NAMALWA (cell line): Measurements from ENCODE around the gene SRCIN1.

Experiments
- DNase-seq: peaks from one replicate; pipeline ENCODE4 v3.0.0-alpha.2; 2015; ENCODE audit warnings: low spot score

SRCIN1 gene

GRCh38 chr17:38563362-38564253, 42.1 kb downstream of the SRCIN1 start:
- DNase-seq, result no peak

DNA sequence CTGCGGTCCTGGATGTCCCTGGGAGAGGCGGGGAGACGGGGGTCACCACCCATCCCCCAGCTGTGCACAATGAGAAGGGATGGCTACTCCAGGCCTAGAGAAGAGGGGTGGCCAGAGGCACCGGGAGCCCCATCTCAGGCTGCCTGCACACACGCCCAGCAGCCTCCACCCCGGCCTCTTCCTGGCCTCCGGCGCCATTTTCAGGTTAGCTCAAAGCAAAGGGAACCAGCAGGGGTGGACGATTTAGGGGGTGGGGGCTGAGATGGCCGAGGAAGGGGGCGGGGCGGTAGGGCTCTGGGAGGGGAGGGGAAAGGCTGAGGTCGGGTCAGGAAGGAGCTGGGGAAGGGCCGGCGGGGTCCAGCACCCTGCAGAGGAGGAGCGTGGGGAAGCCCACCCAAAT, 42.8 kb downstream of the SRCIN1 start:
- no peak for DNase-seq

GRCh38 chr17:38562215-38562569, 43.6 kb downstream of the SRCIN1 start:
- DNase-seq, result no peak

DNA sequence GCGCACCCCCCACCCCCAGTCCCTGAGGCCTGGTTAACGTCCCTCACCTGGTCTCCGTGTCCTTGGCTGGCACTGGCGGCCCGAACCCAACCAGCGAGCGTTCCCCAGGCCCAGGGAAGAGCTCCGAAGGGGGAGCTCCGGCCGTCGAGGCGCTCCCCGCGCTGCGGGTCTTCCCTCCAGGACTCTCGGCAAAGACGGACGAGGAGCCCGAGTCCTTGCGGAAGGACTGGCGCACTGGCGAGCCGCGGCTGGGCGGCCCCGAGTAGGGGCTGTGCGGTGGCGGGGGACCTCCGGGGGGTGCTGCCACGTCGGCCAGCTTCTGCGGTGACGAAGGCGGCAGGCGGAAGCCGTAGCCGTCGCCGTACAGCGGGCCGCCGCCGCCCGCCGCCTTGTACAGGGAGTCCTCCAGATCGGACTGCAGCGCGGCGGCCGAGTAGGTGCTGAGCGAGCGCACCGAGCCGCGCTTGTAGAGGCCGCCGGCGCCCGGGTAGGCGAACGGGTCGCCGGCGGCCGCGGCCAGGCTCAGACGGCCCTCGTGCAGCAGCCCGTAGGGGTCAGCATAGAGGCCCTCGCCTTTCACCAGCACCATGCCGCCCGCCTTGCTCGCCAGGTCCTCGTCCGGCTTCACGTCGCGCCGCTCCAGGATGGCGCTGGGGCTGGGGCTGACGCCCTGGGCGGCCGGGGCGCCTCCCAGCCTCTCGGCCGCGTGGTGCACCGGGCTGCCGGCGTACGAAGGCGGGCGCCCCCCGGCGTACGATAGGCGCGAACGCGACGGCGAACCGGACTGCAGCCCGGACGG, 44.1 kb downstream of the SRCIN1 start:
- no peak for DNase-seq

DNA sequence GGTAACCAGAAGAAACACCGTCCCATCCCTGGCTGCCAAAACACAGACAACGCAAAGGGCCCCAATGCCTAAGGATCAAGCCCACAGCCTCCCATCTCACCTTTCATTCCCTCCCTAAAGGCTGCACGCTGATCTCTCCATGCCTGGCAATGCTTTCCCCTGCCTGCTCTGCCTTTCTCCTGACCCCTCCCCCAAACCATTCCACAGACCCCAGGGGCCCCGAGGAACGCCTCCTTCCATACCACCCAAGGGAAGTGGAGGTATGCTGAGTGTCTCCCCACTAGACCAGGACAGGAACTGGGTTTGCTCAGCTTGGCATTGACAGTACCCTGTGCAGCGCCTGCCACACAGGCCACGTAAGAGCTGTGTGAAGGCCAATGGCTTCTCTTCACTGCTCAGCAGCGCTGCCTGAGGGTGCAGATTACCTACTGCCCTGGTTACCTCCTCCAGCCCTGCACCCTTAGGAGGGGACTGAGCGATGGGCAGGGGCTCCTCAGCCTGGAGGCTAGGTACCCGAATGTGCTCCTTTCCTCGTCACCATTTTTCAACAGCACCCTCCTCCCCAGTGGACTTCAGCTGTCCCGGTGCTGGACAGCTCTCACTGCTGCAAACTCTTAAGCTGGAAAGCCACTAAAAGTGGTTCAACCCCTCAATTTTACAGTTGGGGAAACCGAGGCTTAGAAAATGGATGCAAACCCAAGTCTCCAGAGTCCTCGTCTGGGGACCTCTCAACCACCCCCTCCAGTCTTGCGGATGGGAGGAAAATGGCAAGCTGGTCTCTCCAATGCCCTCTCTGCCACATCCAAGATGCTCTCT, 45.0 kb downstream of the SRCIN1 start:
- peak; percentile 33 for DNase-seq

GRCh38 chr17:38559880-38560230, 45.9 kb downstream of the SRCIN1 start:
- DNase-seq, result no peak

DNA sequence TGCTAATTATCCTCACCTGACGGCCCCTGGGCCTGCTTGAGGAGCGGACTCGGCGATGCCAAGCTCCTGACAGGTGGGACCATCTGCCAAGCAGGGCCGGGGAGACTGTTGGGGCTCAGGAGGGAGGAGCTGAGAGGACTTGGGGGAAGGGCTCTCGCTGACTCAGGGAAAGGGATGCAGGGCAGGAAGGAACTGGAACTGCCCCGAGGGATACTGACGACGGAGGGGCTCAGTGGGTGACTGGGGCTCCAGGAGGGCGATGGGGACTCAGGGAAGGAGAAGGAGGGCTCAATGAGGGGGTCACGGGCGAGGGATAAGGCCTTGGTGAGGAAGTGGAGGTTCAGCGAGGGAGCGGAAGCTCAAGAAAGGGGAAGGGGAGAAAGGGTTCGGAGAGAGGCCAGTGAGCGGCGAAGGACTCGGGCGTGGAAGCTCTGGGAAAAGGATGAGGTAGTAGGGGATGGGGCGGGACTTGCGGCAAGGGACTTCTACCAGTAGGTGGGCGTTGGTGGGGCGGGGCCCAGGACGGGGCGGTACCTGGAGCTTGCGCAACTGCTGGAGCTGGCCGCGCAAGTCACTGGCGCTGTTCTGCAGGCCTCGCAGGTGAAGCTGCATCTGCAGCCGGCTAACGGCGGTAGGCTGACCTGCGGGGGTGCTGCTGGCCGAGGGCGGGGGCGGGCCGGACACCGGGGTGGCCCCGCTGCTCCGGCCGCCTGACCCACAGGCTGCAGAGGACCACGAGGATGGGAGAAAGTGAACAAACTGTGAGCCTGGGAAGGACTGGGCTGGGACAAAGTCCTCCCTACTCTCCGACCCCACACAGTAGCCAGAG, 46.5 kb downstream of the SRCIN1 start:
- peak; percentile 87 for DNase-seq

GRCh38 chr17:38558728-38559050, 47.1 kb downstream of the SRCIN1 start:
- no peak for DNase-seq

DNA sequence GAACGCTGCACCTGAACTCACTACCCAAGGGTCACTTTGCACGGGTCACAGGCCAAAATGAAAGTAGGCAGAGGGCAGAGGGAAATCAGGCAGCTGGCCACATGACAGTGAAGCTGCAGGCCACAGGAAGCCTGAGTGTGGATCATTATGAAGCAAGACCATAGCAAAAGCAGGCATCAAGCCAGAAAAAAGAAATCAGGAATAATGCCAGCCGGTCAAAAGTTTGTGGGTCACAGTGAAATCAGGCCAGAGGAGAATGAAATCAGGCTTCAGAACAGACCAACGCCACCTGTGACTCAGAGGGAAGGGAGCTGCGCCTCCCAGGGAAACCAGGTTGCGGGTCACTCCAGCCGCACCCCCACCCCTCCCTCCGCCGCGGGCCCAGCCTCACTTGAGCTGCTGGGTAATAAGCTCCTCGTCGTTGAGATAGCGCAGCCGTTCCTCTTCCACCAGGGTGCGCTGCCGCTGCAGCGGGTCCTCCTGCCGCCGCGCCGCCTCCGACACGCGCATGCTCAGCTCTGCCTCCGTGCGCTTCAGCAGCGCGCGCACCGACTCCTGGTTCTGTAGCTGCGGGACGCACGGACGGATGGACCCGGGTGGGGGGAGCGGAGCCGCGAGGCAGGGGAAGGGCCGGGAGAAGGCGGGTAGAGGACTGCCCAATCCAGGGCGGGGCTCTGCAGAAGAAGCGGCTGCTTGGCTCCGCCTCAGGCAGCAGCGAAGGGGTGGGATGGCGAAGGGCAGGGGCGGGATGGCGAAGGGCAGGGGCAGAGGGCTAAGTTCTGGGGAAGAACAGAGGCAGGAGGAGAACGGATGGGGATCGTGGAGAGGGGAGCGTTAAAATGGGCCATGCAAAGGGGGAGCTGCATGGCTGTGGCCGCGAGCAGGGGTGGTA, 47.7 kb downstream of the SRCIN1 start:
- DNase-seq, result peak; percentile 96

- no peak for DNase-seq
These were observed 48.4 kb downstream of the SRCIN1 start for GRCh38 chr17:38557396-38557795.

DNA sequence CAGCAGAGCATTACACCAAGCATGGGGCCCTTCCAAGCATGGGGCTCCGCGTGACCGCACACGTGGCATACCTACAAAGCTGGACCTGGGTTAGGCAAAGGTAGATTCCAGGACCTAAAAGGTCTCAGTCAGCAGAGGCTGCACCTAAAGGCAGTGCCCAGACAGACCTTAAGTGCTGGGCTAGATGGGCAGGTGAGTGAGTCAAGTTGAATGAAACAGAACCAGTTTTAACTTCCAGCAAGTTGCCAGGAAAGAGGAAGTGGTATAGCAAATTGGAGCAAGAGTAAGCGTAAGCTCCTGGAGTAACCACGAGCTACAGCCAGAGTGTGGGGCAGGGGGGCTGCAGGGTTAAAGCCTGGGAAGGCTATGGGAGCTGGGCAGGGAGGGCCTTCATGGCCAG, 49.5 kb downstream of the SRCIN1 start:
- DNase-seq, result no peak

DNA sequence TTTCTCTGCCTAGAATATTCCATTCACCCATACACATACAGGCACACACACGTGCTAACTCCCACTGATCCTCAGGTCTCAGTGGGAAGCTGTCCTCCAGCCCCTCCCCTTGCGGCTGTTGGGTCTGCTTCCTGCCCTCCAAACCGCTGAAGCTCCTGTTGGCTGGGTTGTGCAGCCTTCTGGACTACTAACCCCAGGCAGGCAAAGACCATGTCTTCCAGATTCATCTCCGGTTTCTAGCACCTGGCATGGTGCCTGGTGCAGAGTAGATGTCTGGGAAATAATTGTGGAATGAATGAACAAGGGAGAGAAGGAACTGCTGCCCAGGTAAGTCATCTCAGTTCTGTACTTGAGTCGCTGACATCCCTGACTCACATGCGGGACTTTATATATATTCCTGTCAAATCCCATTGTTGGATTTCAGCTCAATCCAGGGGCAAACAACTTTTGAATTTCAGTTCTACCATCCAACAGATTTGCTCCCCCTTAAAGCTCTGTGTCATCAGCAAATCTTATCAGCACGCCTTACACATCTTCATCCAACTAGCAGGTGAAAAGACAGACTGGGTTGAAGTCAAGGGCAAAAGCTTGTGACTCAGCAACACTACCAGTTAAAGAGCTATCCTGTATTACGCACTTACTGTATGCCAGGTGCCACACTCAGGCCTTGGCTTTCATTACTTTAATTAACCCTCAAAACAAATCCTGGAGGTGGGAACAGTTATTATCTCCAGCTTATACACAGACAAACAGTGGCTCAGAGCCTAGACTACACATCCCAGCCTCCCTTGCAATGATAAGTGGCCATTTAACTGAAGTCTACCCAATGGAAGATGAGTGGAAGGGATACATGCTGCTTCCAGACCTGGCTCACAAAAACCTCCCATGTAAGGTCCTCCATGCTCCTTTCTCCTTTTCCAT, 51.1 kb downstream of the SRCIN1 start:
- DNase-seq, result no peak

DNA sequence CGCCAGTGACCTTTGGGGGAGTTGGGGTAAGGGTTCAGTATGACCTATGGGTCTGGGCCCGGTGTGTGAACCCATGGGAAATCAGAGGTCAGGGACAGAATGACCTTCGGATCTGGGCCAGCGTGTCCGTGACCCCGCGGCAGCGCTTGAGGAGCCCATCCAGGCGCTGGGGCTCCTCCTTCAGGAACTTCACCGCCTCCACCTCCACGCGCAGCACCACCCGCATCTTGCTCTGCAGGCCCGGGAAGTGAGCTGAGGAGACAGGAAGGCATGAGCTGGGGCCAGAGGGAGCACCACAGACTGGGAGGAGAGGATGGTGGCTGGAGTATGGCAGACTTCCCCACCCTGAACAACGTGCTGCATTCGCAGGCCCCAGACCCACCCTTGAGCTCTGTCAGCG, 53.4 kb downstream of the SRCIN1 start:
- DNase-seq, result no peak

DNA sequence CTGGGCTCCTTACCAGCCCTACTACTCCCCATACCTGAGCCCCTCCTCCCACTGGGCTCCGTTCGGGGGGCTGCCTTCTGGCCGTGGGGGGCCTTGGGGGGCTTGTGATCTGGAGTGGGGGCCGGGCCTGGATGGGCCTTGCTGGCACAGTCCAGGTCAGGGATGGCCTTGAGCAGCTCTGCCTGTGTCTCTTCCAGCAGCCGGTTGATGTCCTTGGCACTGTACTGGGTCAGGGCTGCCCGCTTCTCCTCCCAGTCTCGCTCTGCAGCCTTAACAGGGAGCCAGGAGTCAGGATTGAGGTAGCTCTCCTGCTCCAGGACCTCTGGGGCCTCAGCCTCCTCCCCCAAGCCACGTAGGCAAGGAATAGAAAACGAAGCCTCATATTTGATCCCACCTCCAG, 54.6 kb downstream of the SRCIN1 start:
- DNase-seq, result no peak

- DNase-seq, result no peak
These were observed 55.1 kb downstream of the SRCIN1 start for GRCh38 chr17:38550661-38551060.

DNA sequence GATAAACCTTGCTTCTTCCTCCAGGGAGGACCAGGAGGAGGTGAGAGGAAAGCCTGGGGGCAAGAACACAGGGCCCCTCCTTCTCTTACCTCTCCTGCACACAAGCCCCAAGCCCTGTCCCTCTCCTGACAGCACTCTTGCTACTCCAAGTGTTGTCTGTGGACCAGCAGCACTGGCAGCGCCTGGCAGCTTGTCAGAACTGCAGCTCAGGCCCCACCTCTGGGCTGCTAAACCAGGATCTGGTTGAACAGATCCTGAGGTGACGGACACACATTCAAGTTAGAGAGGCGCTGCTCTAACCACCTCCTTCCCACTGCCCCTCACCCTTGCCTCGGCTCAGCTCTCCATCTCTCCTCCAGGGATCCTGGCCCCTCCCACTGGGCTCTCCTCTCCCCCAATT, 56.5 kb downstream of the SRCIN1 start:
- no peak for DNase-seq

DNA sequence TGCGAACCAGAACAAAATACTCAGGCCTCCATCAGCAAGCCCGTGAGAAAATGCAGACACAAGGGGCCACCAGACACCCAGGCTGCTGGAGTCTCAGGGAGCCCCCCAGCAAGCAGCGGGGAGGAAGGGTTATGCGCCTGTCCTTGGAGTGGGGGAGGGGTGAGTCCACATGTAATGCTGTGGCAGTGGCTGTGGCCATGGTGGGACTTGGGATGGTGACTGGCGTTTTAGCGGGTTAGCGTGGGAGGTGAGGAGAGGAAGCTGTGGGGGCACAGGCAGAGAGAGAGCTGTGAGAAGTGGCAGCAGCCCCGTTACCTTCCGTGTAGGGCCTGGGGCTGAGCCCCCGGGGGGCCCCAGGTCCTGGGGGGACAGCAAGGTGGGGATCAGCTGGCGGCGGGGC, 58.3 kb downstream of the SRCIN1 start:
- DNase-seq, result no peak

DNA sequence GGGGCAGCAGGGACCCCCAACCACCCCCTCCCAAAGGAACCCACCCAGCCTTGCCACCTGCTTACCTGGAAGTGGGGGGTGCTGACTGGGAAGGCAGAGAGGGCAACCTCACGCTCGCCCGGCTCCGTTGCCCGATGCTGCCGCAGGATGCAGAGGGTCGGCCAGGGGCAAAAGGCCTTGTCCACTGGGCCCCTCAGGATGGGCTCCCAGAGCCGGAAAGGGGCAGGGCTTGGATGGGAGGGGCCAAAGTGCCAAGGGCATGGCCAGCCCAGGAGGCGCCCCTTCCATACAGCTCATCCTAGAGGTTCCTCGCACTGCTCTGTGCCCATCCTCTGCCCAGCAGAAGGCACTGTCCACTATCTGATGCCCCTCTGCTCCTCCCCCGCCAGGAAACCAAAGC, 59.4 kb downstream of the SRCIN1 start:
- DNase-seq, result no peak

- DNase-seq, result no peak
These were observed 60.1 kb downstream of the SRCIN1 start for GRCh38 chr17:38545531-38546225.
